NCI-H510A treated with DMSO at 0.1 percent for 48 hours (cell line): ENCODE results near the gene OR2T3.
"Not testable (repeated sequence)": the region's sequence is repeated elsewhere in the genome, so short reads cannot be mapped to it uniquely, and the experiment has no call there.

ENCODE experiments used
- DNase-seq: peaks from one replicate; lab custom pipeline; 2025; lab: John Stamatoyannopoulos, UW

Gene OR2T3, protein sequence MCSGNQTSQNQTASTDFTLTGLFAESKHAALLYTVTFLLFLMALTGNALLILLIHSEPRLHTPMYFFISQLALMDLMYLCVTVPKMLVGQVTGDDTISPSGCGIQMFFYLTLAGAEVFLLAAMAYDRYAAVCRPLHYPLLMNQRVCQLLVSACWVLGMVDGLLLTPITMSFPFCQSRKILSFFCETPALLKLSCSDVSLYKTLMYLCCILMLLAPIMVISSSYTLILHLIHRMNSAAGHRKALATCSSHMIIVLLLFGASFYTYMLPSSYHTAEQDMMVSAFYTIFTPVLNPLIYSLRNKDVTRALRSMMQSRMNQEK

GRCh38 chr1:248473051-248473450 lies at the start of gene OR2T3:
OR2T3 (plus strand) TSS chr1:248473351; CDS start chr1:248473351, 0 bp downstream.
- DNase-seq: not testable (repeated sequence)

DNA sequence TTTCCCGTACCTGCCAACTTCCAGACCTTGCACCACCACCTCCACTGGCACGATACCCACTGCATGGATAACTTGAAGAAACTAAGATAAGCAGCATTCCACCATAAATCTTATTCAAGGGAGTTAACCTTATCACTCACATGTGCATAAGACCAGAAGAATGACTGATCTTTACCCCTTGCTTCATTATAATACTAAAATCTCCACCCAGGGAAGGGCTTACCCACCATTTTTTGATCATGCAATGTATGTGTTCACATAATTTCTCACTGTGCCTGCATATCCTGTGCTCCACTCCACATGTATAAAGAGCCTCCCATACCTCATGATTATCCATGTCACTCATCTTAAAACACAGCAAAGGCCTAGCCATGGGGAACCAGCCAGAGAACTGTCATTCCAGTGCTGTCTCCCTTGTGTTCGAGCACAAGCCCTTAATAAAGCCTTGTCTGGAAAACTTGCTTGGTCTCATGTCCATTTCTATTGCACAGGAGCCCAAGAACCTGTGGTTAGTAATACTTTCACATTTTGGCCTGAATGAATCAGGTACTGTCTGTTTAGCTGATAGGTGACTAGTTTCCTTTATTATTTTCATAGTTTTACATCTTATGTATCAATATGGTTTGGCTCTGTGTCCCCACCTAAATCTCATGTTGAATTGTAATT lies 45.5 kb upstream of the OR2T3 start:
- not testable (repeated sequence) for DNase-seq

DNA sequence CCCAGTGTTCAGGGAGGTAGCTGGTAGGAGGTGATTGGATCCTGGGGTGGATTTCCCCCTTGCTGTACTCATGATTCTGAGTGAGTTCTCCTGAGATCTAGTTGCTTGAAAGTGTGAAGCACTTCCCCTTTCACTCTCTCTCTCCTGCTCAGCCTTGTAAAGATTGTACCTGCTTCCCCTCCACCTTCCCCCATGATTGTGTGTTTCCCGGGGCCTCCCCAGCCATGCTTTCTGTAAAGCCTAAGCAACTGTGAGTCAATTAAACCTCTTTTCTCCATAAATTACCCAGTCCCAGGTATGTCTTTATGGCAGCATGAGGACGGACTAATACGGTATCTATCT lies 45.0 kb upstream of the OR2T3 start:
- DNase-seq: not testable (repeated sequence)

- not testable (repeated sequence) for DNase-seq
These were observed 41.5 kb upstream of the OR2T3 start for GRCh38 chr1:248431683-248432082.

DNA sequence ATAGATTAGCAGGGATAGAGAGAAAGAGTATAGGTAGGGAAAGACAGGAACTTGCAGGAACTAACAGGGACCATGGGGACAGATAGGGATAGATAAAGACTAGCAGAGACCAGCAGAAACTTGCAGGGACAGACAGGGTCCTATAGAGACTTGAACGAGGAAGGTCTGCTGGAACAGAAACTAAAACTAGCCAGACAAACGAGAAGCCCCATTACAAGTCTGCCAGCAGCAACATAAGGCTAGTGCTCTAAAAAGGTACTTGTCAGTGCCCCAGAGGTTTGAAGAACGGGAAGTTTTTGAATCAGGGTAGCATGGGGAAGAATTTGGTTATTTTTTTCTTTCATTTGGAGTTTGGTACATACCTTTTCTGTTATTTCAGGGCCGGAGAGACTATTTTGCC lies 41.0 kb upstream of the OR2T3 start:
- not testable (repeated sequence) for DNase-seq

GRCh38 chr1:248433811-248434415 lies 39.2 kb upstream of the OR2T3 start:
- not testable (repeated sequence) for DNase-seq

DNA sequence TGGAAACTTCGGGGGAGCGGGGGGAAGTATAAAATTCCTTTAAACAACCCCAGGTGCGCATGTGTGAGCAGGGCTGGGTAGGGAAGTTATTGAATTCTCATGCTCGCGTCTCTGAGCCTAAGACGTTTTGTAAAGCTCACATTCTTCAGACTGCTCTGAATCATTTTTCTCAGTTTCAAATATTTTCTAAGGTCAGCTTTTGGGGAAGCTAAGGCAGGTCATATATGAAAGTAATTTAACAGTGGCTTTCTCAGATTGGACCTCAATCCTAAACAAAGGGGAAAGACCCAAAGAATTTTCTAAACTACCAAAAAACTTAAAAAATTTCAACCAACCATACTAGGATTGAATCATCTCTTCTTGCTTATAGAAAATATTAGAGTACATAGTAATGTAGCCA lies 38.2 kb upstream of the OR2T3 start:
- not testable (repeated sequence) for DNase-seq

DNA sequence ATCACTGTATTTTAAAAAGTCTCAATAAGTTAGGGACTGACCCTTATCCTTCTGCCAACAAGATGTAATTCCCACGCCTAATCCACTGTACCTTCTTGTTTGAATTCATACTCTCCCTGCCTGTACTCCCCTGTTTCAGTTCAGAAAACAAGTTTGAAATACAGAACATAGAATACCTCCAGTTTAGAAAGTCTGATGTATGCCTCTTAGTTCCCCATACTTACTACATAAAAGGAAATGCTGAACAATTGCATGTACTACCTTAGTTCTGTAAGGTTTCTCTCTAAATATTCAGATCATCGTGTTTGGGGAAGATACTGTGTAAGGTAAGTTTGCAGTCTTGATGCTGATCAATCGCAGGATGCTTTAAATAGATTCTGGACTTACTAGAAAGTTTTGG lies 36.8 kb upstream of the OR2T3 start:
- not testable (repeated sequence) for DNase-seq

DNA sequence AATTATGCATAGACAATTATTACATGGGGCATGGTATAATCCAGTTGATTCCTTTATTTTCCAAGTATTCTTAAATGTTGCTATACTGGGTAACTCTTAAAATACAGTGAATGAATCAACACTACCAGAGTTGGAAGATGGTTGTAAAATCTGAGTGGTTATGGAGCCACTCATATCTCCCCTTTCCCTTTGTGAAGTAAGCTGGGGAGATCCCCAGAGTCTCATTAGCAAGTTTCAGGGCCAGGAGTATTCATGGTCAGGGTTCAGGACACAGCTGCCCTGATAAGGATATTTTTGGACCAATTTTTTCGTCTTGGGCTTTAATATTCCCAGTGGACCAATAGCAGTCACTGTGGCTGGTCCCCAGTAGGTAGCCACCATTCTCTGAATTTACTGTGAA lies 34.5 kb upstream of the OR2T3 start:
- not testable (repeated sequence) for DNase-seq

- not testable (repeated sequence) for DNase-seq
These were observed 33.9 kb upstream of the OR2T3 start for GRCh38 chr1:248439283-248439682.

DNA sequence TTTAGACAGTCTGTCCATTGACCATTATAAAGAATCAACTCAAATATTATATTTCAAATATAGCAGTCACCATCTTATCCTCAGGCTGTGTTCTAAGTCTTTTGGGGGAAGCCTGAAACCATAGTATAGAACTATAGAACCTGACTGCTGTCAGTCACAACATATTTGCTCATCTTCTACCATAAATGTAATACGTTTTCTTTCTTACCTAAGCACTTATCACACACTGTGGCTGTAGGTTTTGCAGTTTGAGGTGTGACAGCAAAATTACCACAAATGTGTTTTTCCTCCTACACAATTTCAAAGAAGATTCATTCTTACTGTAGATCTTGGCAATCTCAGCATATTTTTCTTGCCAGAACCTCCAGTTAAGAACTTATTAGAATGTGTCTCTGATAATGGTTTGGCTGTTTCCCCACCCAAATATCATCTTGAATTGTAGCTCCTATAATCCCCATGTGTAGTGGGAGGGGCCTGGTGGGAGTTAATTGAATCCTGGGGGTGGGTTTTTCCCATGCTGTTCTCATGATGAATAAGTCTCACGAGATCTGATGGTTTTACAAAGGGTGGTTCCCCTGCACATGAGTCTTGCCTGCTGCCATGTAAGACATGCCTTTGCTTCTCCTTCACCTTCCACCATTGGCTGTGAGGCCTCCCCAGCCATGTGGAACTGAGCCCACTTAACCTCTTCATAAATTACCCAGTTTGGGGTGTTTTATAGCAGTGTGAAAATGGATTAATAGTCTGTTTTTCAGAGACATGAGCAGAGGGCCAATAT lies 30.5 kb upstream of the OR2T3 start:
- not testable (repeated sequence) for DNase-seq

DNA sequence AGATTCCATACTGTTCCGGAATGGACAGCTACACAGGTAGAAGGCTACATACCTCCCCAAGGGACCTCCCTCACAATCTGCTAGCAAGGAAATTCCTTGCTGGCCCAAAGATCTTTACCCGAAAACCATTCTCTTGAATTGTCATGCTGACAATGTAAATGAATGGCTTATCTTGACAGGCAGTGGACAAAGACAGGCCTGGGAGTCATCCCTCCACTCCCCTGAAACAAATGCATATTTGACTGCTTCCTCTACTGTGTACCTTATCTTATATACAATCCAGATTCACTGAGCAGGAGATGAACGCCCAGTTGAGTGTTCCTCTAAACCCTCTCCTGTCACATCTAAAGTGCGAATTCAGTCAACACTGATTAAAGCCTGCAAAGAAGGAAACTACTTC lies 28.5 kb upstream of the OR2T3 start:
- not testable (repeated sequence) for DNase-seq

GRCh38 chr1:248445399-248445798 lies 27.8 kb upstream of the OR2T3 start, which contains the start of gene OR2T2:
OR2T2 (plus strand) TSS chr1:248445637; CDS start chr1:248452798, 7,161 bp downstream.
- DNase-seq: not testable (repeated sequence)

DNA sequence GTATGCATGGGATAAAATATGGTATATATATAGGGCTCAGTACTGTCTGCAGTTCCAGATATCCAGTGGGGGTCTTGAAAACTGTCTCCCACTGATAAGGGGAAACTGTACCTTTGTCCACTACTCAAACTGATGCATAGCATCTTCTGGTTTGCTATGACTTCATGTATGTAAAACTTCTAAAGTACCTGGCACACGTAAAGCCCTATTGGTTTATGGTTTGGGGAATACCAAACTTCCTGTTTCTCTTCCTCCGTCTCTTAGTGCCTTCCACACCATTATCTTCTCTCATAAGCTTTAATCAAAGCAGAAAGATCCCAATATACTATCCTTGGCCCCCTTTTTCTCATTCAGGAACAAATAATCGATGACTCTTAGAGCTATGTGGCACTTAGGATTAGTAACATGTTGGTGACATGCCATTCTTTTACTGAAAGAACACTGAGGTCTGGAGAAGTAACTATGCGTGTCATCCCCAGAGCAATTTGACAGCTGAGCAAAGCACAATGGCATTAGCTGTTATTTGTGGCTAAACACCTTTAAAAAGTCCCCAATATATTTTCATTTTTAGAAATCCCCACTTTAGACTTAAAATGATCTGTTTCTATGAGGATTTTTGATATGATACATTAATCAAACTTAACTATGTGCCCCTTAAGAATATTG lies 24.6 kb upstream of the OR2T3 start:
- DNase-seq: not testable (repeated sequence)

GRCh38 chr1:248449821-248450465 lies 23.2 kb upstream of the OR2T3 start:
- not testable (repeated sequence) for DNase-seq

GRCh38 chr1:248450466-248451145 lies 22.5 kb upstream of the OR2T3 start:
- not testable (repeated sequence) for DNase-seq

- DNase-seq: not testable (repeated sequence)
These were observed 19.5 kb upstream of the OR2T3 start for GRCh38 chr1:248453619-248454018.

GRCh38 chr1:248455045-248455444 lies 18.1 kb upstream of the OR2T3 start:
- DNase-seq: not testable (repeated sequence)

DNA sequence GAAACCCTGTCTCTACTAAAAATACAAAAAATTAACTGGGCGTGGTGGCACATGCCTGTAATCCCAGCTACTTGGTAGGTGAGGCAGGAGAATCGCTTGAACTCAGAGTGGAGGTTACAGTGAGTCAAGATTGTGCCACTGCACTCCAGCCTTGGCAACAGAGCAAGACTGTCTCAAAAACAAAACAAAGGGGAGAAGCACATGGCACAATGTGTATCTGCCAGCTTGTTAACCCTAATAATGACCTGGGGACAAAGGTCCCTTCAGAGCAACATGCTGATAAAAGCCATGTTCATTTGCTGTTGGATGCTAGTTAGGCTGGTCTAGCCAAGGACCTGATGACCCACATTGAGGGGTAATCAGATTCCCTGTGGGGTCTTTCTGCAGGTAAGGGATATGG lies 16.5 kb upstream of the OR2T3 start:
- DNase-seq: not testable (repeated sequence)

DNA sequence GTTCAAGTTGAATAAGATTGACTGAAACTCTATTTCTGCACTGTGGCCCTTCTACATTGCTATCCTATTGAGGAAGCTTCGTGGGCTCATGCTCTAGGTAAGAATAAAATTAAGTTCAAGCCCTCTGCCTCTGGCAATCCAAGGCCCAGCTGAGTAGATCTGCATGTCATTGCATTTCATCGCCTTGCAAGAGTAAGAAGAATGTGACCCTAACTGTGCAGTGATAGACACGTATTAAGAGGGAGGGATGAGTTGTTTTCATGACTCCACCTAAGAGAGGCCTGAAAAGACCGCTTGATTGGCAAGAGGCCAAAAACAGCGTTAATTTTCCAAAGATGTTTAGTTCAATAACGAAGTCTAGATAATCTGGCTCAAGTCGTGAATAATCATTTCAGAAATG lies 14.0 kb upstream of the OR2T3 start:
- not testable (repeated sequence) for DNase-seq
